ENCODE data around the gene MAML2.

- TF ChIP-seq CTCF (IDR thresholded peaks at IDR 0.05; ENCODE audit: insufficient read depth, low read length): no peak
- TF ChIP-seq POLR2AphosphoS5 (IDR thresholded peaks at IDR 0.05; ENCODE audit: low read depth): no peak
- no peak for TF ChIP-seq REST (IDR thresholded peaks at IDR 0.05; ENCODE audit: insufficient replicate concordance, low read depth)
These were observed 79.7 kb downstream of the MAML2 start for GRCh38 chr11:96263238-96263763.

Data from HL-60 (cell line).